Stimulated activated naive B cell treated with anti-CD40 and anti-IgM and Interleukin-4, amounts not matched to agents 10 μg/mL and 1 μg/mL and 100 μg/mL, for 72 hours (primary cell): Measurements from ENCODE around the gene CAMKMT.

Experiments
- ATAC-seq, 2 donors: fragments of 150-1000 bp; cut with Tn5 transposase; replicated peaks; 2 replicates each; pipeline ENCODE4 v1.10.0; 2021; ENCODE audit warnings: moderate library complexity in 1 of 2
- DNase-seq: peaks from one replicate; pipeline ENCODE4 v3.0.0; 2021
- H3K27ac Mint-ChIP-seq: one replicate; pipeline ENCODE4 v1.8.0; 2022; ENCODE audit warnings: mild to moderate bottlenecking, mixed read lengths
- H3K27me3 Mint-ChIP-seq, 2 donors: one replicate each; pipeline ENCODE4 v1.8.0; 2022; ENCODE audit warnings: mixed read lengths in 2 of 2
- H3K36me3 Mint-ChIP-seq, 2 donors: one replicate each; pipeline ENCODE4 v1.8.0; 2022; ENCODE audit warnings: mixed read lengths in 2 of 2, mild to moderate bottlenecking in 1 of 2
- H3K4me1 Mint-ChIP-seq, 2 donors: one replicate each; pipeline ENCODE4 v1.8.0; 2022; ENCODE audit warnings: mixed read lengths in 2 of 2, mild to moderate bottlenecking in 1 of 2
- H3K4me3 Mint-ChIP-seq, 2 donors: one replicate each; pipeline ENCODE4 v1.8.0; 2022; ENCODE audit warnings: mild to moderate bottlenecking in 2 of 2, mixed read lengths in 2 of 2, moderate library complexity in 1 of 2
- H3K9me3 Mint-ChIP-seq, 2 donors: one replicate each; pipeline ENCODE4 v1.8.0; 2022; ENCODE audit warnings: mixed read lengths in 2 of 2, mild to moderate bottlenecking in 1 of 2

CAMKMT gene

GRCh38 chr2:44361330-44362206 lies at the start of gene CAMKMT, which contains the start of gene PREPL:
Gene CAMKMT, plus strand, starts transcription at chr2:44361947.
Gene PREPL, minus strand, starts transcription at chr2:44361494. Its CDS starts 15,152 bp downstream, at chr2:44346342.
- Mint-ChIP-seq H3K36me3 (peaks cover 0 to 5% of the 10 kb centered on the region in 2 donors), H3K4me1 (peaks cover 14 to 35% of the 10 kb centered on the region in 2 donors), H3K4me3 (peak within 1 kb of the TSS; percentile 88 to 99), H3K27me3 (no peaks in the 10 kb centered on the region), H3K27ac (peak within 1 kb of the TSS; percentile 100), H3K9me3 (no peaks in the 10 kb centered on the region)
- peak; percentile 86 to 88 for ATAC-seq
- DNase-seq, result peak; percentile 94

GRCh38 chr2:44314362-44314761 lies 47.4 kb upstream of the CAMKMT start:
- no peak overlapping the region for H3K27ac Mint-ChIP-seq
- no peak overlapping the region for H3K4me3 Mint-ChIP-seq
- peaks cover 12 to 16% of the 10 kb centered on the region in 2 donors for H3K9me3 Mint-ChIP-seq
- H3K4me1 Mint-ChIP-seq, result peaks cover 0 to 7% of the 10 kb centered on the region in 2 donors
- no peaks in the 10 kb centered on the region for H3K27me3 Mint-ChIP-seq
- DNase-seq (no peak), ATAC-seq (peak; percentile 44 to 48)
- H3K36me3 Mint-ChIP-seq, result peaks cover 41 to 76% of the 10 kb centered on the region in 2 donors

DNA sequence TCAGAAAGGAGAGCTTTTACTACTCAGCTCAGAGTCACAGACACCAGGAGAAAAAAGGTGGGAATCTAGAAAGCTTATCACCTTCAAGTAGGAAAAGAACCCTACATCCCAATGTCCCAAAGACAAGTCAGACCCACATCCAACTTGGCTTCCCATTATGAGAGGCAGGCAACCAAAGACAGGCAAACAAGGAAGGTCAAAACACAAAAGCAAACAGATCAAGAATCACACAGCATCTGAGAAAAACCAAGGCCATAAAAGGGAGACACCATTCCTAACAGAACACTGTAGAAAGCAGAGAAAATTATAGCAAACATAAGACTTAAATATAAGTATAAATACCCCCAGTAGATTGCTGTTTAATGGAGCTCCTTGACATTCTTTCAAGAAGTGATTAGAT lies 45.8 kb upstream of the CAMKMT start:
- peaks cover 41 to 69% of the 10 kb centered on the region in 2 donors for H3K36me3 Mint-ChIP-seq
- H3K4me1 Mint-ChIP-seq, result peaks cover 0 to 7% of the 10 kb centered on the region in 2 donors
- H3K9me3 Mint-ChIP-seq, result peaks cover 9 to 15% of the 10 kb centered on the region in 2 donors
- no peaks in the 10 kb centered on the region for H3K27me3 Mint-ChIP-seq
- no peak overlapping the region for H3K4me3 Mint-ChIP-seq
- DNase-seq (no peak), ATAC-seq (no peak)
- H3K27ac Mint-ChIP-seq, result no peak overlapping the region

DNA sequence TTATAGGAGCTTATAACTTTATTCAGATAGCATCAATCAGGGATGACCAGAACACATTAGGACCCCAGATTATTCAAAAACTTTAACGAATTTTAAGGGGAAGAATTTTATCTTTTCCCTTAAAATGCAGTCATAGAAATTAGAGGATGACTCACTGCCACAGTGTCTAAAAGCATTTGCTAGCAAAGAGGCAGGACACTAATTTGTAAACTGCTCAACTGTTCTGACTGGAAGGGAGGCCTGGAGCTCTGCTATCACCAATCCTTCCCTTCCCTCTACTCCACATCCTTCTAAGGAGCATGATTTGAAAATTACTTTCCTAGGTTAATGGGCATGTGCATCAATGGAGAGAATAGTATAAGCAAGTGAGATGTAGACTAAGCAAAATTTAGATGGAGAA lies 40.9 kb upstream of the CAMKMT start:
- H3K27ac Mint-ChIP-seq, result no peak overlapping the region
- ATAC-seq (no peak), DNase-seq (no peak)
- H3K4me3 Mint-ChIP-seq, result no peak overlapping the region
- H3K4me1 Mint-ChIP-seq, result no peaks in the 10 kb centered on the region
- no peaks in the 10 kb centered on the region for H3K9me3 Mint-ChIP-seq
- peaks cover 37 to 54% of the 10 kb centered on the region in 2 donors for H3K36me3 Mint-ChIP-seq
- H3K27me3 Mint-ChIP-seq, result no peaks in the 10 kb centered on the region

DNA sequence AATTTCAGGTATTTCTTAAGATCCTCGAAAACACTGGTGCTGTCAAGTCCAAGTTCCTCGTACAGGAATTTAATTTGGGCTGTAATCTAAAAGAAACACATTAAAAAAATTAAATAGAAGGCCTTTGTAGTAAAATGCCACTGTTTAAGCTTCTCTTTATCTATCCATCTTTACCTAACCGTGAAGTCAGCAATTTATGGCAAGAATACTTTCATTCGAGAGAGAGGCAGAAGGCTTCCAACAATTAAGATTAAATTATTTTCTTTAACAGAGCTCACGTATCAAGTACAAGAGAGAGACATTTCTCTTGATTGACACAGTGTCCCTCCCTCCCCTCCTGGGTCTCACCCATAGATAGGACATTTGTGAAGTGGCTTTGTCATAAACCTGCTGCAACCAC lies 40.4 kb upstream of the CAMKMT start:
- H3K4me1 Mint-ChIP-seq, result no peaks in the 10 kb centered on the region
- H3K27me3 Mint-ChIP-seq, result no peaks in the 10 kb centered on the region
- ATAC-seq, result no peak
- no peaks in the 10 kb centered on the region for H3K9me3 Mint-ChIP-seq
- H3K36me3 Mint-ChIP-seq, result peaks cover 31 to 49% of the 10 kb centered on the region in 2 donors
- H3K4me3 Mint-ChIP-seq, result no peak overlapping the region
- DNase-seq, result no peak
- no peak overlapping the region for H3K27ac Mint-ChIP-seq

DNA sequence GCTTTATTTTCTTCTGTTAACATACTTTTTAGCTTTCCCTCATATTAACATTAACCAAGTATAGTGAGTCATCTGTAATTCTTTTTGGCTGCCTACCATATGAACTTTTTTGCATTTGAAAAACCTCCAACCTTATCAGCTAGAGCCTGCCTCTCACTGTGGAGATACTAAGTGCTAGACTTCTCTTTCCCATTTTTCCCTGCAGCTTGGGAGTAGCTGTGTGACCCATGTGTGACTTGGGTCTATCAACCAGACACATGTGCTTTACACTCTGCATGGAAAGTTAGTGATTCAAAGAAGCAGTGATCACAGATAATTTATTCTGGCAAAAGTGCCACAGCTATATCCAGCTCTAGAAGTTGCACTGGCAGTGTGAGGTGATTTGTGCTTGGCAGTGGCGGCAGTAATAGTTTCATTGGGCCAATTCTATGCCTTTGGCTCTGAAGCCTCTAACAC lies 36.7 kb upstream of the CAMKMT start:
- ATAC-seq (no peak), DNase-seq (no peak)
- Mint-ChIP-seq H3K36me3 (peaks cover 36 to 53% of the 10 kb centered on the region in 2 donors), H3K4me1 (no peaks in the 10 kb centered on the region), H3K4me3 (no peak overlapping the region), H3K27me3 (no peaks in the 10 kb centered on the region), H3K9me3 (no peaks in the 10 kb centered on the region), H3K27ac (no peak overlapping the region)

GRCh38 chr2:44325897-44326296 lies 35.9 kb upstream of the CAMKMT start:
- DNase-seq (no peak), ATAC-seq (no peak)
- Mint-ChIP-seq H3K27me3 (no peaks in the 10 kb centered on the region), H3K27ac (no peak overlapping the region), H3K9me3 (no peaks in the 10 kb centered on the region), H3K4me1 (no peaks in the 10 kb centered on the region), H3K36me3 (peaks cover 36 to 54% of the 10 kb centered on the region in 2 donors), H3K4me3 (no peak overlapping the region)

DNA sequence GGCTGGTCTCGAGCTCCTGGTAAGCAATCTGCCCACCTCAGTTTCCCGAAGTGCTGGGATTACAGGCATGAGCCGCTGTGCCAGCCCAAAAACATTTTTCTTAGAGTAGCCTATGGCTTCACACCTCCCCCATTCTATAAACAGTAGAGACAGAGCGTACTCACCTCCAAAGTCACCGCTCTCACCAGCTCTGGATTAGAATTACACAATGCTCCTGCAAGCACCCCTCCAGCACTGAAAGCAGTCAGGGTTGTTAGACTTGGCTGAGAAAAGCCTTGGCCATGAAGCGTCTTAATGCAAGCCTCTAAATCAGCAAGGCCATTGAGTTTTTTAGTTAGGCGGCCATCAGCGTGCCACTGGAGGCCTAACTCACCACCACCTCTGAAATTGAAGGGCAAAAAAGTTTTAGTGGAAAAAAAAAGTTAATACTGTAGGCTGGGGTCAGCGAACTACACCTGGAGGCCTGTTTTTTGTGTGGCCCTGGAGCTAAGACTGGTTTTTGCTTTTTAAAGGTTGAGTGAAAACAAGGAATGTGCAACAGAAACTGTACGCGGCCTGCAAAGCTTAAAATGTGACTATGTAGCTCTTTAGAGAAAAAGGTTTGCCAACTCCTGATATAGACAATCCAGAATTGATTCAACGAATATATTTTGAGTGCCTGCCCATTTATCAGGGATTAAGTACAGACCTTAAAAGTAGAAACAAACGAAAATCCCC lies 35.0 kb upstream of the CAMKMT start:
- DNase-seq (no peak), ATAC-seq (no peak)
- Mint-ChIP-seq H3K36me3 (peaks cover 39 to 55% of the 10 kb centered on the region in 2 donors), H3K27ac (no peak overlapping the region), H3K4me1 (no peaks in the 10 kb centered on the region), H3K9me3 (no peaks in the 10 kb centered on the region), H3K4me3 (no peak overlapping the region), H3K27me3 (no peaks in the 10 kb centered on the region)

- Mint-ChIP-seq H3K36me3 (peaks cover 25 to 47% of the 10 kb centered on the region in 2 donors), H3K4me3 (no peak overlapping the region), H3K27ac (no peak overlapping the region), H3K4me1 (no peaks in the 10 kb centered on the region), H3K27me3 (no peaks in the 10 kb centered on the region), H3K9me3 (no peaks in the 10 kb centered on the region)
- DNase-seq (no peak), ATAC-seq (no peak)
Measured at GRCh38 chr2:44328750-44329149, 33.0 kb upstream of the CAMKMT start.

GRCh38 chr2:44329343-44329742 lies 32.4 kb upstream of the CAMKMT start:
- no peaks in the 10 kb centered on the region for H3K9me3 Mint-ChIP-seq
- H3K27me3 Mint-ChIP-seq, result no peaks in the 10 kb centered on the region
- H3K4me1 Mint-ChIP-seq, result no peaks in the 10 kb centered on the region
- DNase-seq (no peak), ATAC-seq (no peak)
- peaks cover 25 to 43% of the 10 kb centered on the region in 2 donors for H3K36me3 Mint-ChIP-seq
- H3K4me3 Mint-ChIP-seq, result no peak overlapping the region
- H3K27ac Mint-ChIP-seq, result no peak overlapping the region

- ATAC-seq (no peak), DNase-seq (no peak)
- H3K27me3 Mint-ChIP-seq, result no peaks in the 10 kb centered on the region
- peaks cover 25 to 44% of the 10 kb centered on the region in 2 donors for H3K36me3 Mint-ChIP-seq
- no peak overlapping the region for H3K4me3 Mint-ChIP-seq
- no peaks in the 10 kb centered on the region for H3K4me1 Mint-ChIP-seq
- no peaks in the 10 kb centered on the region for H3K9me3 Mint-ChIP-seq
- no peak overlapping the region for H3K27ac Mint-ChIP-seq
Measured at GRCh38 chr2:44330801-44331200, 30.9 kb upstream of the CAMKMT start.

- Mint-ChIP-seq H3K4me1 (no peaks in the 10 kb centered on the region), H3K27ac (no peak overlapping the region), H3K36me3 (peaks cover 41 to 52% of the 10 kb centered on the region in 2 donors), H3K9me3 (peaks cover 0 to 3% of the 10 kb centered on the region in 2 donors), H3K4me3 (no peak overlapping the region), H3K27me3 (no peaks in the 10 kb centered on the region)
- no peak for DNase-seq
- ATAC-seq, result no peak
Measured at GRCh38 chr2:44333994-44334393, 27.8 kb upstream of the CAMKMT start.

- H3K27ac Mint-ChIP-seq, result no peak overlapping the region
- H3K9me3 Mint-ChIP-seq, result peaks cover 0 to 3% of the 10 kb centered on the region in 2 donors
- no peak overlapping the region for H3K4me3 Mint-ChIP-seq
- DNase-seq, result no peak
- peaks cover 43 to 49% of the 10 kb centered on the region in 2 donors for H3K36me3 Mint-ChIP-seq
- no peaks in the 10 kb centered on the region for H3K4me1 Mint-ChIP-seq
- no peak for ATAC-seq
- no peaks in the 10 kb centered on the region for H3K27me3 Mint-ChIP-seq
Measured at GRCh38 chr2:44335806-44336538, 25.8 kb upstream of the CAMKMT start.

DNA sequence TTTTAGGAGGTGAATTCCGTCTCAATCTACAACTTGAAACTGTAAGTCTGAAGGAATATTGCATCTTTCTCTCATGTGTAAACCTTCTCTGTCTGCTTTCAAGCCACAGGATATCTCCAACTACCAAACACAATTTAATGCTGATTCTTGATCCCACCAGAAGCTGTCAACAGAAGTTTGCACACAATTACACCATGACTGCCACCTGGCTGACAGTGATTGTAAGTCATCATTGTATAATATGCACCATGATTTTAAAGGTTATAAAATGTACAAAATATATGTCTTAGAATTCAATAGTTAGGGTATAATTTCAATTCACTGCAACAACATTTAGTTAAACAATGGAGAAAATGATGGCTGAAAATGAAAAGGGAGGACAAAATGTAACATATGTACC lies 18.9 kb upstream of the CAMKMT start:
- Mint-ChIP-seq H3K4me1 (no peaks in the 10 kb centered on the region), H3K27ac (no peak overlapping the region), H3K4me3 (no peak overlapping the region), H3K9me3 (no peaks in the 10 kb centered on the region), H3K36me3 (peaks cover 17 to 18% of the 10 kb centered on the region in 2 donors), H3K27me3 (no peaks in the 10 kb centered on the region)
- ATAC-seq (no peak), DNase-seq (no peak)
